Activated naive CD4-positive, alpha-beta T cell treated with anti-CD3 and anti-CD28 coated beads, Interleukin-2, amount 50 U/mL, for 72 hours (primary cell): ENCODE data around the gene HMCES. TPM values are rescaled to one million over a fixed set of nuclear protein-coding genes. Genes with fewer than 3 reads are reported as not detected.
A peak's percentile ranks its signal among the peaks of the same experiment; 100 is the strongest.
"Not testable (repeated sequence)": the region's sequence is repeated elsewhere in the genome, so short reads cannot be mapped to it uniquely, and the experiment has no call there.

Experiments used
- ATAC-seq, 2 donors: fragments of 150-1000 bp; cut with Tn5 transposase; 2 replicates each; pipeline ENCODE4 v1.10.0; 2021; ENCODE audit warnings: mild to moderate bottlenecking in 2 of 2, moderate library complexity in 2 of 2
- DNase-seq, 2 donors: peaks; one replicate each; pipeline ENCODE4 v3.0.0; 2021 to 2022; ENCODE audit warnings: low spot score in 2 of 2
- H3K27ac Mint-ChIP-seq, 2 donors: one replicate each; pipeline ENCODE4 v1.8.0; 2022; ENCODE audit warnings: mild to moderate bottlenecking in 2 of 2, mixed read lengths in 2 of 2
- H3K36me3 Mint-ChIP-seq, 2 donors: one replicate each; pipeline ENCODE4 v1.8.0; 2022; ENCODE audit warnings: mixed read lengths in 2 of 2
- H3K9me3 Mint-ChIP-seq, 2 donors: one replicate each; pipeline ENCODE4 v1.8.0; 2022; ENCODE audit warnings: mixed read lengths in 2 of 2
- total RNA-seq, 2 donors: library from RNA; stranded (reverse); gene quantifications; one replicate each; pipeline ENCODE4 v1.2.3, GENCODE V29; 2022

HMCES gene
- total RNA-seq, 2 donors from 2014 or later, result 58.5 to 78.7 TPM

DNA sequence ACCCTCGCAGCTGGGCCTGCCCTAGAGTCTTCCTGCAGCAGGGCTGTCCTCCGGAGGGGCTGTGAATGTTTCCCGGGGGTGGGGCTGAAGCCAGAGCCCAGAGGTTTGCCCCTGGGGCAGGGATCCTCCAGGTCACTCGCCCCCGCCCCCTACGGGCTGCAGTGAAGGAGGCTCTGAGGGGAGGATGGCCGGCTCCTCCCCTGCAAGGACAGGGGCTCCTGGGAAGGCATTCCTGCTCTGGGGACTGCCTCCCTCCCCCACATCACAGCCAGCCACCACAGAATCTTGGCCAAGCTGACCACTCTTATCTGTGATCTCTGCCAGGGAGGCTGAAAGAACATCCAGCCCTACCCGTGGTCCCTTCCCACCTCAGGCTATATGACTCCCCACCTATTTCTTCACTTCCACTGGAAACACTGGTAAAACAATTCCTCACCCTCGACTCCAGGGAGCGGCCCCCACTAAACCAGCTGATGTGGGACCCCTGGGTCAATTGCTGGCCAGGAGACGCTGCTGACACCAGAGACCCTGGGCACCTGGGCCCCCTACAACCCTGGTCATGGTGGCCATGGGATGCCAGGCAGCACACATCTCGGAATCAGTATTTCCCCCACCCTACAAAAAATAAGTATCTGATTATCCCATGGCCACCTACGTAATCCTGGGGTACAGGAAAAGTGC is 66.0 kb downstream of the HMCES start:
- no peaks in the 10 kb centered on the region for H3K36me3 Mint-ChIP-seq
- ATAC-seq, result no peak
- no peak overlapping the region for H3K27ac Mint-ChIP-seq
- H3K9me3 Mint-ChIP-seq, result no peaks in the 10 kb centered on the region
- no peak for DNase-seq

DNA sequence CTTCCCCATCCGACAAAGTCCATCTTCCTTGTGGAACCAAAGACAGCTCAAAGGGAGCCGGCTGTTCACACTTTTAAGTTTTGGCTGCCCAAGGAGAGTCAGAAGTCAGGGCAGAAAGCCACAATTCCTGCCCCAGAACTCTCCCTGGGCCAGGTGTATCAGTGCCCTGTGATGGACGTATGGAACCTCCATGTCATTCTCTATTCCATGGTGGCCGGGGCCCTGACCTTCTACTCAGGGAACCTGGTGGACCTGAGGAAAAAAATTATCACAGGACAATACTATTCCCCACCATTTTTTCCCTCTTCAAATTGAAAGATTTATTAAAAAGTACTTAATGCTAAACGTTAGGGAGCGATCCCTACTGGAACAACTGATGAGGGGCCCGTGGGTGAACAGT is 66.6 kb downstream of the HMCES start:
- ATAC-seq (no peak), DNase-seq (no peak)
- Mint-ChIP-seq H3K36me3 (no peaks in the 10 kb centered on the region), H3K27ac (no peak overlapping the region), H3K9me3 (no peaks in the 10 kb centered on the region)

DNA sequence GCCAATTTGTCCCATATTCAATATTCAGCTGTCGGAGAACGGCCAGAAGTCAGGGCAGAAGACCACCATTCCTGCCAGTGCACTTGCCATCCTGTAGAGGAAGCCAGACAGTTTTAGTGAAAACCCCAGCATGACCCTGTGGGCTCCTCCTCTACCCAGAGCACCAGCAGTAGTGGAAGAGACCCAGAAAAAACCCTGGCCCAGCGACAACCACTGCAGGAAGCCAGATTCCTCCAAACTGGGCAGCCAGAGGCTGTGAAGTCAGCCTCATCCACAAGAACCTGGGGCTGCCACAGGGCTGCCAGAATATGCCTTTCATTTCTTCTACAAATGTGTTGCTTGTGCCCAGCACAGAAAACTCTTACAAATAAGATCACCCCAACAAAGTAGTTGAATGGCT is 67.3 kb downstream of the HMCES start:
- DNase-seq, result no peak
- ATAC-seq, result no peak
- Mint-ChIP-seq H3K27ac (no peak overlapping the region), H3K36me3 (no peaks in the 10 kb centered on the region), H3K9me3 (no peaks in the 10 kb centered on the region)

DNA sequence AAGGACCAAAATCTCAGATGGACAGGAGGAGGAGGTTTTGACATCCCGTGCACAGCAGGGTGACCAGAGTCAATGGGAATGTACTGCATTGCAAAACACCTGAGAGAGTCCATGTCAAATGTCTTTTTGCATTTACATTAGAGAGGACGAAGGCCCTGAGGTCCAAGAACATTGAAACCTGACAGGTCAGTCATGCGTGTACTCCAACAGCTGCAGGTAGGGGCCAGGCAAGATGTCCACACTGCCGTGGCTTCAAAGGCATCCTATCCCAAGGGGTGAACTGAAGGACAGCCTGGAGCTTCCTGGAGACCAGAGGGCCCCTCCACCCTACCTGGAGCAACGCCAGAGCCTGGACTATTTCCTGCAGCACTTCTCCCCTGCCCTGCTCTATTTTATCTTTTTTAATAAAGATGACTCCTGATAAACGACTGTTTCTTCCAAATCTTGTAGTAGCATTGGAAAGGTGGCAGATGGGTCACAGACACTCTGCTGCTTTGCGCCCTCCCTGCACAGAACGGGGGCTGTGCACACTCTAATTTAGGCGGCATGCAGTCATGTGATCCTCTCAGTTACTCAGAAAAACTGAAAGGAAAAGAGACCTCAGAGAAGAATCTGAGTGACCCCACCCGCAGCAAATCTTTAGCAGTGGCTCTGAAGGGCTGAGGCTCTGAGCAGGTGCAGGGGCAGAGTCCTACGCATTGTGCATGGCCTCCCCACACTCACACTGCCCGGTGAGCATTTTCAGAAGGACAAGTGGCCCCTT is 68.2 kb downstream of the HMCES start:
- H3K36me3 Mint-ChIP-seq, result no peaks in the 10 kb centered on the region
- no peak for DNase-seq
- no peak overlapping the region for H3K27ac Mint-ChIP-seq
- no peaks in the 10 kb centered on the region for H3K9me3 Mint-ChIP-seq
- ATAC-seq, result no peak

DNA sequence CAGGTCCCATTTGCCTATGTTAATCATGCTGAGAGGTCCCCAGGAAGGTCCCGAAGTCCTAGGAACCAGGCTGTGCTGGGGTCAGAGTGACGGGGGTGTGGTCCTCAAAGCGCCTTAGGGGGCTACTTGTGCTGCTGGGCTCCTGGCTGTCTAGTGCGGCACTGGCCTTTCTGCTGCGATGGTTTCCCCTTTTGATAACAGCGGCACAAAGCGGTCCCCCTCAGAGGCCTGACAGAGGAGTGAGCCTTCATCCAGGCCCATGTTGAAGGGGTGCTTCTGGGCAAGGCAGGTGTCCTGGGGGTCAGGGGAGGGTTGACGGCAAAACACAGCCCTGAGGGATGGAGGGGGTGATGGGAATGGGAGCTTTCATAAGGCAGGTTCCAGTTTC is 68.8 kb downstream of the HMCES start:
- Mint-ChIP-seq H3K27ac (no peak overlapping the region), H3K36me3 (no peaks in the 10 kb centered on the region), H3K9me3 (no peaks in the 10 kb centered on the region)
- ATAC-seq (no peak), DNase-seq (no peak)

DNA sequence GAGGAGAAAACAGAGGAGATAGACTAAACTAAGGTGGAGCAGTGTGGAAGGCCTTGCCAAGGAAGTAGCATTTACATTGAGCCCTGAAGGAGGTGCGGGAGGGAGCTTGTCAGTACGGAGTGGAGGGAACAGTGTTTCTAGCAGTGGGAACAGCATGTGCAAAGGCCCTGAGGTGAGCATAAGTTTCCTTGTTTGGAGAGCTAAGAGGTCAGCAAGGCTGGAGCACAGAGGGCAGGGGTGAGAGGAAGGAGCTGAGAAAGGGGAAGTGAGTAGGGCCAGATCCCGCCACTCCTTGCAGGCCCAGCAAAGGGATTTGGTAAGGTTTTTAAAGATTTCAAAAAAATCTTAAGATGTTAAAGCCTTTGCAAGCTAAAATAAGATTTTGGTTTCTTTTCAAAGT is 70.1 kb downstream of the HMCES start:
- Mint-ChIP-seq H3K27ac (no peak overlapping the region), H3K9me3 (no peaks in the 10 kb centered on the region), H3K36me3 (no peaks in the 10 kb centered on the region)
- ATAC-seq (no peak), DNase-seq (no peak)

DNA sequence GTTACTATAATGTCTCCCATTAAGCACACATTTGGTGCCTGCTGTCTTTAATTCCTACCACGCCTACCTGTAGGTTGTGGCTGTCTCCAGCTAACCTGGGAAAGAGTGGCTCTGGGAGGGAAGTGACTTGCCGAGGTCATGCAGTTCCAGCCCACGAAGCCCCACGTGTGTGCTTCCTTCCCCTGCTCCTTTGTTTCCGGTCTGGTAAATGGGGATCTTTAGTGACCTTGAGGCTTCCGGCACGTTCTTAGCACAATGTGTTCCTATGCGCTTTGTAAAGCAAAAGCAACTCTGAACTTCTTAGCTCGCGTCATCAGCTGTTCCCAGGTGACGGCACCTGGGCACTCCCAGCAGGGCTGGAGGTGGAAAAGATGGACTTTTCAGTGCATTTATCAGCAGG is 70.5 kb downstream of the HMCES start:
- DNase-seq, ATAC-seq, H3K27ac Mint-ChIP-seq, H3K9me3 Mint-ChIP-seq, H3K36me3 Mint-ChIP-seq: not testable (repeated sequence)

DNA sequence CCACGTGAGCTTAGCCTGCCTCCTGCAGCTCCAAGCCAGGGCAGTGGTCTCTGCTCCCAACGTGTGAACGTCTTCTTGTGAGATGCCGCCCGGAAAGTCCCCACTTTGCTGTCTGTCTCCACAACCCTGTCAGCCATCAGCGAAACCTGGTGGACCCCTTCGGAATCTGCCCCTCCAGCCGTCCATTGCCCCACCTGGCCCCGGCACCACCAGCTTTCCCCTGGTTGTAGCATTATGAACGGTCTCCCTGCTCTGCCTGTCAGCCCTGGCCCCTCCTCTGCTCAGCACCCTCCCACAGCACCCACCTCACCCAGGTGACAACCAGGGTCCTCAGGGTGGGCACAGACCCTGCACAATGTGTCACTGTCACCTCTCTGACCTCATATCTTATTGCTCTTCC is 71.1 kb downstream of the HMCES start:
- Mint-ChIP-seq H3K9me3 (no peaks in the 10 kb centered on the region), H3K27ac (no peak overlapping the region), H3K36me3 (no peaks in the 10 kb centered on the region)
- ATAC-seq (no peak), DNase-seq (no peak)

DNA sequence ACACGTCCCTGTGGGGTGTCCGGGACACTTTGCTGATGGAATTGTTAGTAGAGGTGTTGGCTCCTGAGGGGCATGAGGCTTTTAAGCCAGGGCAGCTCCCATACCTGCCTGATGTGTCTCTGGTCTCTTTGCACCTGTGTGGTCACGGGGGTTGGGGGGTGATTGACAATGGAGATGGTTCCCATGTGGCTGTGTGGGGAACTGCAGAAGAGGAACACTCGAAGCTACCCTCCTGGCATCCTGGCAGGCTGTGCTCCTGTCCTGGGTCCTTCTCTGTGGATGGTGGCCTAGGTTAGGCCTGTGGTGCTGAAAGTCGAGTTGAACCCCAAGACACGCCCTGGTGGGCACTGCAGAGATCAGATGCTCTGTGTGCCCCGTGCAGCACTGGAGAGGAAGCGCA is 73.4 kb downstream of the HMCES start:
- ATAC-seq, result no peak
- Mint-ChIP-seq H3K36me3 (no peaks in the 10 kb centered on the region), H3K27ac (no peak overlapping the region), H3K9me3 (no peaks in the 10 kb centered on the region)
- DNase-seq, result no peak

DNA sequence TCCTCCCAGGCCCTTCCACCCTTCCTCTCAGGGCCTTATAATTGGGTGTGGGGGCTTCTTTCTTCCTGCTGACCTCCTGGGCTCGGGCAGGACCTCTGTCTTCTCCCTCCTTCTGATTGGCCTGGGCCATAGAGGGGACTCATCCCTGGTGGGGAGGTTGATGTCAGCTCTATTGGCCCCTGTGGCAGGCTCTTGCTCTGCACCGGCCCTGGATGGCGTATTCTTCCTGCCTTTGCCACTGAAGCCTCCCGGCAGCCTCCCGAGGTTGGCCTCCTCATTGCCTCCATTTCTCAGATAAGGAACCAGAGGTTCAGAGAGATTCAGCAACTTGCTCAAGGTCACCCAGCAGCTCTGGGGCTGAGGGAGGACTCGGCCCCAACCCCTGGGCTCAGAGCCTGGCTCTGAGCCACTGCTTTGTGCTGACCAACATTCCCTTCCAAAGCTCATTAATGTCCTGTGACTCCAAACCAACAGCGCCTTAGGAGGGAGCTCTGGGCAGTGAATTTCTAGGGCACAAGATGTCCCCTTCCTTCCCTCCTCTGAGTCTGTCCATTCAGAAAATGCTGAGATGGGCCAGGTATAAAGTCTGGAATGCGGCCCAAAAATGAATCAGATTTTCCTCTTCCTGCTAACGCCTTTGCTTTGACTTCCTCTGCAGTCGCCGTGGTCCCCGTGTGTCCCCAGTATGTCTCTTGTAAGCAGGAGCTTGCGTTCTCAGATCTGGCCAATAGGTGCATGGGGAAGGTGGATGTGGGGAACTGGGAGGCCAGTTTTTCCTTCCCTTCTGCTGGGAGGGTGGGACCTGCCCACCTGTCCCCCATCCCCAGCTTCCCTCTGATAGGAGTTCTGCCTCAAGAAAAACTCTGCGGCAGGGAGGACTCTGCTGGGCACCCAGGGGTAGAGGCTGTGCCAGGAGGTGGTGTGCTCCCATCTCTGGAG is 74.2 kb downstream of the HMCES start:
- DNase-seq (no peak), ATAC-seq (no peak)
- Mint-ChIP-seq H3K9me3 (no peaks in the 10 kb centered on the region), H3K36me3 (no peaks in the 10 kb centered on the region), H3K27ac (peak overlapping the region in 1 of 2 donors; percentile 69)

DNA sequence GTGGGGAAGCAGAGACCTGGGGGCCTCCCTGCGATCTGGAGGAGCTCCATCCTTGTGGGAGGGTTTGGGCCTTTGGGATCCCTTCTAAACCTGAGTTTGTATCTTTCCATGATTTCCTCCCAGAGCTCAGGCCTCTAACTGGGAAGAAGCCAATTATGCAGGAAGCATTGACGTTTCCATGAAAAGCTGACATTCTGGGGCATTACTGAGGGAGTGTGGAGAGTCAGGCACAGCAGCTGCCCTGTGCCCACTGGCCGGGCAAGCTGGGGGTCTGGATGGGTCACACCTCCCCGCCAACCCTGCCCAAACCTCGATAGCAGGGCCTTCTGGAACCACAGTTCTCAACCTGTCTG is 74.9 kb downstream of the HMCES start:
- Mint-ChIP-seq H3K9me3 (no peaks in the 10 kb centered on the region), H3K27ac (no peak overlapping the region), H3K36me3 (no peaks in the 10 kb centered on the region)
- no peak for ATAC-seq
- DNase-seq, result no peak

Other genes starting within 250 kb of the HMCES start
- not detected for gene GP9, start 218.1 kb upstream of the HMCES start, total RNA-seq
- gene RAB43, start 157.1 kb upstream of the HMCES start, total RNA-seq, result 10 to 100 TPM; 57.4 to 64.1 TPM
- gene ISY1, start 117.8 kb upstream of the HMCES start, total RNA-seq, result 10 to 100 TPM; 69.9 to 84.0 TPM
- gene CNBP, start 95.0 kb upstream of the HMCES start, total RNA-seq, result 100 to 1,000 TPM; 282 to 299 TPM
- gene COPG1, start 29.3 kb upstream of the HMCES start, total RNA-seq, result 100 to 1,000 TPM; 130 to 147 TPM
- under 1 TPM; 0.82 to 0.93 TPM for gene EFCAB12, start 149.8 kb downstream of the HMCES start, total RNA-seq
- 10 to 100 TPM; 49.6 to 64.1 TPM for gene MBD4, start 161.1 kb downstream of the HMCES start, total RNA-seq
- 10 to 100 TPM; 29.5 to 39.8 TPM for gene IFT122, start 161.4 kb downstream of the HMCES start, total RNA-seq
- not detected for gene RHO, start 249.8 kb downstream of the HMCES start, total RNA-seq